GM18907 (cell line): Measurements from ENCODE around the gene SPATA9.
A peak's percentile ranks its signal among the peaks of the same experiment; 100 is the strongest.

Experiments
- ATAC-seq: cut with Tn5 transposase; IDR thresholded peaks from one replicate; pipeline ENCODE4 v1.9.1; 2021; ENCODE audit warnings: mild to moderate bottlenecking, moderate library complexity; ENCODE audit not compliant: unreplicated experiment

SPATA9 gene

DNA sequence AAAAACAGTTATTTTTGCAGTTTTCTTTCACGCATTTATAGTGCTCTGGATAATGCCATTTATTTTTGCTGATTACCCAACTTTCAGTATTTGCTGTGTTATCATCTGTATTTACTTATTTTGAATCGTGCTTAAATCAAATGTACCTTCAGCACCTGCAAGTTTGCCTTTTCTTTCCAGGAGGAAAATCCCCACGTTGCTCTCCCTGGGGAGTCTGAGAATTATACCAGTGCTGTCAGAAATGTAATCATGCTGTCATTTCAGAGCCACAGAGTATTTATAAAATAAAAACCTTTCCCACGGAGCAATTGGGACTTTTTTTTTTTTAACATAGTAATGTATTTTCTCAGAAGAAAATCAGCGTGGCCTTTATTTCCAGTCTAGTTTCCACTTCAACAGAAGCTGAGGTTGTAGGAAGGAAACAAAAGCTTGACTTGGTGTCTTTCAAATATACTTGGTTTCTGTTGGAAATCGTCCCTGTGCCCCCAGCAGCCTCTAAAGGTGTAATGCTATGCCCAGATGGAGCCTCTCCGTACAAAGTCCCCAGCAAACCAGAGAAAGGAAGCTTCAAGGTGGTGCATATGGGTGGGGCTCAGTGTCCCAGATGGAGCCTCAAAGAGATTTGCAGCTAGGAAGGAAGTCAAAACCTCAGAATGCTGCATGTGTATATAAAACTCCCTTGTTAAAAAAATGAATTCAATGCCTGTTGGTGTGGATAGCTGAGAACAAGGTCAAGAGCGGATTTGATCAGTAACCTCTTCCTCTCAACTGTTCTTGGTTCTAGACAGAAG lies 60.8 kb downstream of the SPATA9 start:
- ATAC-seq: no peak

DNA sequence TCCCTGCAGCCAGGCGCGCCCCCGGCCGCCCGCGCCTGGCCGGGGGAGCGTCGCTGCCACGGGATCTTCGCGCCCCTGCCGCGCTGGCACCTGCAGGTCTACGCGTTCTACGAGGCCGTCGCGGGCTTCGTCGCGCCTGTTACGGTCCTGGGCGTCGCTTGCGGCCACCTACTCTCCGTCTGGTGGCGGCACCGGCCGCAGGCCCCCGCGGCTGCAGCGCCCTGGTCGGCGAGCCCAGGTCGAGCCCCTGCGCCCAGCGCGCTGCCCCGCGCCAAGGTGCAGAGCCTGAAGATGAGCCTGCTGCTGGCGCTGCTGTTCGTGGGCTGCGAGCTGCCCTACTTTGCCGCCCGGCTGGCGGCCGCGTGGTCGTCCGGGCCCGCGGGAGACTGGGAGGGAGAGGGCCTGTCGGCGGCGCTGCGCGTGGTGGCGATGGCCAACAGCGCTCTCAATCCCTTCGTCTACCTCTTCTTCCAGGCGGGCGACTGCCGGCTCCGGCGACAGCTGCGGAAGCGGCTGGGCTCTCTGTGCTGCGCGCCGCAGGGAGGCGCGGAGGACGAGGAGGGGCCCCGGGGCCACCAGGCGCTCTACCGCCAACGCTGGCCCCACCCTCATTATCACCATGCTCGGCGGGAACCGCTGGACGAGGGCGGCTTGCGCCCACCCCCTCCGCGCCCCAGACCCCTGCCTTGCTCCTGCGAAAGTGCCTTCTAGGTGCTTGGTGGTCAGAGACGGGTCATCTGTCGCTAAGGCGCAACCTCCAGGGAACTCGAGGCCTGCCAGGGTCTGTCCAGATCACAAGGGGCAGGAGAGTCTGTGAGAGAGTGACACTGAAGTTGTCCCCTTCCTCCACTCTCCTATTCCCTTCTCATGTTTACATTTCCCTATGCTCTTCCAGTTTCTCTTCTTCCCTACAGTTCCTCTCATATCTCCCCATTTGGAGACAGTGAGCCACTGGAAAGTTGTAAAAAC lies 61.6 kb downstream of the SPATA9 start:
- ATAC-seq: peak; percentile 55

DNA sequence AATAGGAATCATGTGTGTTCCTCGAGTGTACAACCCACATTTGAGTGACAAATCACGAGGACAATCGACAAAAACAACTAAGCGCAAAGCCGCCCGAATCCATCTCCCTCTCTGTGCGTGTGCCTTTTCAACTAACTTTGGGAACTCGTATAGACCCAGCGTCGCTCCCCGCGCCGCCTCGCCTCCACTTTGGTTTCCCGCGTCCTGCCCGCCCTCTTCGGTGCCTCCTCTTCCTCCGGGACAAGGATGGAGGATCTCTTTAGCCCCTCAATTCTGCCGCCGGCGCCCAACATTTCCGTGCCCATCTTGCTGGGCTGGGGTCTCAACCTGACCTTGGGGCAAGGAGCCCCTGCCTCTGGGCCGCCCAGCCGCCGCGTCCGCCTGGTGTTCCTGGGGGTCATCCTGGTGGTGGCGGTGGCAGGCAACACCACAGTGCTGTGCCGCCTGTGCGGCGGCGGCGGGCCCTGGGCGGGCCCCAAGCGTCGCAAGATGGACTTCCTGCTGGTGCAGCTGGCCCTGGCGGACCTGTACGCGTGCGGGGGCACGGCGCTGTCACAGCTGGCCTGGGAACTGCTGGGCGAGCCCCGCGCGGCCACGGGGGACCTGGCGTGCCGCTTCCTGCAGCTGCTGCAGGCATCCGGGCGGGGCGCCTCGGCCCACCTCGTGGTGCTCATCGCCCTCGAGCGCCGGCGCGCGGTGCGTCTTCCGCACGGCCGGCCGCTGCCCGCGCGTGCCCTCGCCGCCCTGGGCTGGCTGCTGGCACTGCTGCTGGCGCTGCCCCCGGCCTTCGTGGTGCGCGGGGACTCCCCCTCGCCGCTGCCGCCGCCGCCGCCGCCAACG lies 62.5 kb downstream of the SPATA9 start, which contains the start of gene GPR150:
Gene GPR150, plus strand, starts transcription at position 58 of the 840 bp plus-strand sequence. Its CDS starts 189 bp downstream, at position 247.
- ATAC-seq: peak; percentile 67

DNA sequence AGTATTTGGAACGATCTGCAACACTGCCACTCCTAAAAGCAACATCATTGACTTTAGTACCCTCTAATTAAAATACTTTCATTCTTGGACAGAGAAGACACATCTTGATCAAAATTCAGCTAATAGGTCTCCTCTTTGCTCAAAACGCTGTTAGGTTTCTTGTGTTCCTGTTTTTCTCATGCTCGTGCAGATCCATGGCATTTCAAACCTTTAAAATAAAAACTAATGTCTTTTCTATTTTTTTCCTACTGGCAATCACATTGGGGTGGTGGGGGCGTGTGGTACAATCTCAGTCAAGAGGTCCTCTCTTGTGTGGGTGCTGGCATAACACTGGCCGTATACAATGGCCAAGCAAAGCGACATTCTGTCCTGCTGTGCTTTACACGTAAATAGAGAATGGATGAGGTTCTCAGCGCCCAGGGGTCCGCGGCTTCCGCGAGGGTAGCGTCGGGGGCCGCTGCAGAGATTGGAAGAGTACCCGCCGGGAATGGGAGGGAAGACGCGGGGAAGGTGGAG lies 63.2 kb downstream of the SPATA9 start:
- no peak for ATAC-seq

DNA sequence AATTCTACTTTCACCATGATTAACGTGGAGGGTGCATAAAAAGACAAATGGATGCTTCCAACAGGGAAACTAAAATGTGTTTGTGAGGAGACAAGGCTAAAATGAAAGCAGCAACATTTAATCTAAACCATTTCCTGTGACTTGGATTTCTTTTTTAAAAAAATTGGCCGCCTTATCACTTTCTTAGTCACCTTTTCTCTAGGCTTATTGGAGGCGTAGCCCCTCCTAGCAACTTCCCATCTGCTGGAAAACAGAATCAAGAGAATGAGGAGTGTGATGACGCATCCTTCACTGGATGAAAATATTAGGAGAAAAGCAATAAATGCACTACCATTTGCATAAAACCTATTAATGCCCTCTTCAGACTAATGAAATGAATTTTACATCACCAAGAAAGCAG lies 63.7 kb downstream of the SPATA9 start:
- no peak for ATAC-seq

DNA sequence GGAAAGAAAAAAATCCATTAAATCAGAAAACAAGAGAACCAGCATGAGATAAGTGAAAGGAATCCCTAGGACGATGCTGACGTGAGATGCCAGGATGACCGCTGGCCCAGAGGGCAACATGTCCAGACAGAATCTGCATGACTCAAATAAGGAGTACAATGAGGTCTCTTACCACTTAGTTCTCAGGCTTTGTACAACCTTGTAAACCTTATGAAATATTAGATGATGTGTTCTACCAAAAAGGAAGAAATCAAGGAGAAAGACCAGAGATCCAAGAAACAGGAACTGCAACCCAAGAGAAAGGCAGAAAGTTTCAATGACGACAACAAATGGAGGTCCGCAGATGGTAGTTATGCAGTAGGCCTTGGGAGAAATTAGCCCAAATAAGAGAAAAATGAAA lies 65.7 kb downstream of the SPATA9 start:
- no peak for ATAC-seq

DNA sequence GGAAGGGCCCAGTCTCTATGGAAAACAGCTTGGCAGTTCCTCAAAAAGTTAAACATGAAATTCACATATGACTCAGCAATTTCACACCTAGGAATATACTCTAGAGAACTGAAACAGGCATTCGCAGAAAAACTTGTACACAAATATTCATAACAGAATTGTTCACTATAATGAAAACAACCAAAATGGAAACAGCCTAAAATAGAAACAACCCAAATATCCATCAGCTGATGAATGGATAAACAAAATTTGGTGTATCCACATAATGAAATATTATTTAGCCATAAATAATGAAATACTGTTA lies 67.7 kb downstream of the SPATA9 start:
- ATAC-seq: no peak

DNA sequence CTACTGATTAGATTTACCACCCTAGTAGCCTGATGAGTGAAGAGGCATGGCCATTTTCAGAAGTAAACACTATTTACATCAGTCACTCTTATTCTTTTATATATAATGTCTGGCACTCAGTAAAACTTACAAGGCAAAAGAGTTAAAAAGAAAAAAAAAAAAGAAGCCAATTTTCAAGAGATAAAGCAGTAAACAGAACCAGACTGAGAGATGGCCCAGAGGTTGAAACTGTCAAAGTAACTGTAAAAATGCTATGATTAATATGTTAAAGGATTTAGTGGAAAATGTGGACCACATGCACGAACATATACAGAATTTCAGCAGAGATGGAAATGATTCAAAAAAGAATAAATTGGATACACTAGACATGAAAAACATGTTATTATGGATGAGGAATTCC lies 69.3 kb downstream of the SPATA9 start:
- ATAC-seq: no peak

DNA sequence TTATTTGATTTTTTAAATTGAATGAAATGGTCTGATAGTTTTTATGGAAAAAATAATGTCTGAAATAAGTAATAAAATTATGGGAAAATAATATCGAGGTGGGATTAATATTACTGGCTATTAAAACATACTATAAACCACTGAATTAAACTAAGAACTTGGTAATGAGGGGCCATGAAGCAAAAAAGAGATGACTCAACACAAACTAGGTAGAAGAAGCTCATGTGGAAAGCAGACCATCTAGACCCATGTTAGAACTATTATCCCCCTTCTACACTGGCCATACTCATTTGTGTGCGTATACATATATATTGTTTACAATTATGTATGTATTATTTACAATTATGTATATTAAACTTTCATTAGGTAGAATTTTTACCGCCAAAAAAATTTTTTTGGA lies 71.4 kb downstream of the SPATA9 start:
- ATAC-seq: no peak

DNA sequence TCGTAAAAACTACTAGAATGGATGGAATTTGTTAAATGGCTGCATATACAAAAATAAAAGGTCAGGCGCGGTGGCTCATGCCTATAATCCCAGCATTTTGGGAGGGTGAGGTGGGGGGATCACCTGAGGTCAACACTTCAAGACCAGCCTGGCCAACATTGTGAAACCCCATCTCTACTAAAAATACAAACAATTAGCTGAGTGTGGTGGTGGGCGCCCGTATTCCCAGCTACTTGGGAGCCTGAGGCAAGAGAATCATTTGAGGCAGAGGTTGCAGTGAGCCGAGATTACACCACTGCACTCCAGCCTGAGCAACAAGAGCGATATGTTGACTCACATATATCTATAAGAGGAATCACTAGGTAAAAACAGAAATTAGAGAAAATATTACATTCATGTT lies 72.2 kb downstream of the SPATA9 start:
- no peak for ATAC-seq

DNA sequence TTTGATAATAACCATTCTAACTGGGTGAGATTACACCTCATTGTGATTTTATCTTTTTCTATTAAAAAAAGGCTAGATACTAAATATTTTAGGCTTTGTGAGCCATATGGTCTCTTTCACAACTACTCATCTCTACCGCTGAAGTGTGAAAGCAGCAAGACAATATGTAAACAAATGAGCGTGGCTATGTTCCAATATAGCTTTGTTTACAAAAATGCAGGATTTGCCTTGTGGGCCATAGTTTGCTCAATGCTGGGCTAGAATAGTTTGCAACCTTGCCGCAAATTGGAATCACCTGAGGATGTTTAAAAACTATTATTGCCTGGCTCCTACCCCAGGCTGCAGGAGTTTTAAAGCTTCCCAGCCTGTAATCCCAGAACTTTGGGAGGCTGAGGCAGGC lies 73.1 kb downstream of the SPATA9 start:
- ATAC-seq: no peak
